ENCODE measurements around the gene CSNK1G2. TPM values are rescaled to one million over a fixed set of nuclear protein-coding genes. Genes with fewer than 3 reads are reported as not detected.

The CSNK1G2 gene
- total RNA-seq, 1 donor from 2014 or later, result 77.6 TPM

DNA sequence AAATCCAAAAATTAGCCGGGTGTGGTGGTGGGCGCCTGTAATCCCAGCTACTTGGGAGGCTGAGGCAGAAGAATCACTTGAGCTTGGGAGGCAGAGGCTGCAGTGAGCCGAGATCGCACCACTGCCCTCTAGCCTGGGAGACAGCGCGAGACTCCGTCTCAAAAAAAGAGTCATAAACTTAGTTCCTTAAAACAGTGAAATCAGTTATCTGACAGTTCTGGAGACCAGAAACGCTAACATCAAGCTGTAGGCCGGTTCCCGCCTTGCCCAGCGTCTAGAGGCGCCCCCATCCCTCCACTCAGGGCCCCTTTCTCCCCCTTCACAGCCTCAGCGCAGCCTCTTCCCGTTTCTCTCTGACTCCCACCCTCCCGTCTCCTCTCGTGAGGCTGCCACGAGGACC, 23.8 kb upstream of the CSNK1G2 start:
- H3K4me1 ChIP-seq, result no peaks in the 10 kb centered on the region
- no peak for TF ChIP-seq POLR2AphosphoS5 (IDR thresholded peaks at IDR 0.05; ENCODE audit: insufficient read depth in 1 of 2, low read depth in 1 of 2)
- no peak for TF ChIP-seq POLR2A (IDR thresholded peaks at IDR 0.05)
- TF ChIP-seq, protein P1, sequence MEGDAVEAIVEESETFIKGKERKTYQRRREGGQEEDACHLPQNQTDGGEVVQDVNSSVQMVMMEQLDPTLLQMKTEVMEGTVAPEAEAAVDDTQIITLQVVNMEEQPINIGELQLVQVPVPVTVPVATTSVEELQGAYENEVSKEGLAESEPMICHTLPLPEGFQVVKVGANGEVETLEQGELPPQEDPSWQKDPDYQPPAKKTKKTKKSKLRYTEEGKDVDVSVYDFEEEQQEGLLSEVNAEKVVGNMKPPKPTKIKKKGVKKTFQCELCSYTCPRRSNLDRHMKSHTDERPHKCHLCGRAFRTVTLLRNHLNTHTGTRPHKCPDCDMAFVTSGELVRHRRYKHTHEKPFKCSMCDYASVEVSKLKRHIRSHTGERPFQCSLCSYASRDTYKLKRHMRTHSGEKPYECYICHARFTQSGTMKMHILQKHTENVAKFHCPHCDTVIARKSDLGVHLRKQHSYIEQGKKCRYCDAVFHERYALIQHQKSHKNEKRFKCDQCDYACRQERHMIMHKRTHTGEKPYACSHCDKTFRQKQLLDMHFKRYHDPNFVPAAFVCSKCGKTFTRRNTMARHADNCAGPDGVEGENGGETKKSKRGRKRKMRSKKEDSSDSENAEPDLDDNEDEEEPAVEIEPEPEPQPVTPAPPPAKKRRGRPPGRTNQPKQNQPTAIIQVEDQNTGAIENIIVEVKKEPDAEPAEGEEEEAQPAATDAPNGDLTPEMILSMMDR (IDR thresholded peaks at IDR 0.05), result no peak
- H3K27me3 ChIP-seq, result no peaks in the 10 kb centered on the region
- H3K27ac ChIP-seq, result no peak overlapping the region
- no peak overlapping the region for H3K4me3 ChIP-seq
- DNase-seq (ENCODE audit: extremely low spot score in 2 of 2), result no peak
- peaks cover 0 to 28% of the 10 kb centered on the region in 2 donors for H3K36me3 ChIP-seq
- intact Hi-C loops (cut with DNase I), result no loop called here
- H3K9me3 ChIP-seq, result no peaks in the 10 kb centered on the region

DNA sequence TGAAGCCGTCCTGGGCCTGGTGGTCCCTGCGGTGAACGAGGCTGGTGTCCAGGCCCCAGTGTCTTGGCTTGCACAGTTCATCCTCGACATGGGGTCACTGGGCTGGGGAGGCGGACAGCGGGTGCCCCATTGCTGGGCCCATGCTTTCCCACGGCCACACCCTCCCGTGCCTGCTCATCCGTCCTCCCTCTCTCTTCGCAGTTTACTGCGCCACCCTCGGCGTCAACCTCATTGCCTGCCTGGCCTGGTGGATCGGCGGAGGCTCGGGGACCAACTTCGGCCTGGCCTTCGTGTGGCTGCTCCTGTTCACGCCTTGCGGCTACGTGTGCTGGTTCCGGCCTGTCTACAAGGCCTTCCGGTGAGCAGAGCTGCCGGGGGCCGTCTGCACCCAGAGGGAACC, 23.0 kb upstream of the CSNK1G2 start:
- Histone ChIP-seq H3K4me3 (no peak overlapping the region), H3K27me3 (no peaks in the 10 kb centered on the region), H3K9me3 (no peaks in the 10 kb centered on the region), H3K36me3 (peaks cover 0 to 28% of the 10 kb centered on the region in 2 donors), H3K27ac (no peak overlapping the region), H3K4me1 (no peaks in the 10 kb centered on the region)
- intact Hi-C loops (cut with DNase I), result no loop called here
- TF ChIP-seq POLR2A (IDR thresholded peaks at IDR 0.05) (no peak), POLR2AphosphoS5 (IDR thresholded peaks at IDR 0.05; ENCODE audit: insufficient read depth in 1 of 2, low read depth in 1 of 2) (no peak)
- TF ChIP-seq, protein P1 (IDR thresholded peaks at IDR 0.05), result no peak
- DNase-seq (ENCODE audit: extremely low spot score in 2 of 2), result no peak

DNA sequence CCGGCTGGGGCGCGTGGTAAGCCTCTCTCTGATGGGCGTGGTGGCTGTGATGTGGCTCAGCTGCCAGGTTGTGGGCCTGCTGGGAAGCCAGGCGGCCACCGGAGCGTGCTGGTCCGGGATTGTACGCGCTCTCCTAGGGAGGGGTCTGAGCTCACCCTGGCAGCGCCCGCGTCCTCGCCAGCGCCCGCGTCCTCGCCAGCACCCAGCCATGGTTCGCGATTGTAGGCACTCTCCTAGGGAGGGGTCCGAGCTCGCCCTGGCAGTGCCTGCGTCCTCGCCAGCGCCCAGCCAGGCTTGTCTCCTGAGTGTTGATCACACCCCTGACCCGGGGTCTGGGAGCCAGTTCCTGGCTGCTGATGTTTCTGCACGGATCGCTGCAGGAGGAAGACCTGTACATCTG, 22.0 kb upstream of the CSNK1G2 start:
- peaks cover 0 to 29% of the 10 kb centered on the region in 2 donors for H3K36me3 ChIP-seq
- H3K27ac ChIP-seq, result no peak overlapping the region
- TF ChIP-seq, protein P1 (IDR thresholded peaks at IDR 0.05), result no peak
- H3K9me3 ChIP-seq, result no peaks in the 10 kb centered on the region
- H3K27me3 ChIP-seq, result no peaks in the 10 kb centered on the region
- intact Hi-C loops (cut with DNase I), result no loop called here
- no peaks in the 10 kb centered on the region for H3K4me1 ChIP-seq
- no peak overlapping the region for H3K4me3 ChIP-seq
- DNase-seq (ENCODE audit: extremely low spot score in 2 of 2), result no peak

DNA sequence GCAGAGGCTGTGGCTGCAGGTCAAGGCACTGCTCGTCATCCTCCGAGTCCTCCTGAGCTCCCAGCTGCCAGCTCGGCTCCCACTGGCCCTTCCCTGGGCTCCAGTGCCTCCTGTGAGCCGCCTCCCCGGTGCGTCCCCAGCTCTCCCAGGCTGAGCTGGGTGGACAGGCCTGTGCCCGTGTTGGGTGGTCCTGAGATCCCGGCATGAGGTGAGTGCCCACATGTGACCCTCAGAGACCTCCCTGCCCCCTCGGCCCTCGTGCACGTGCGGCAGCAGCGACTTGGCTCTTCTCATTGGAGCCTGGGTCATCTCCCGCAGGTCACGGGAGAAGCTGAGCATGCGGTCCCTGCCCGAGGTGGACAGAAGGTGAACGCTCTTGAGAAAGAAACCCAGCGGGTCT, 20.3 kb upstream of the CSNK1G2 start:
- Histone ChIP-seq H3K27ac (no peak overlapping the region), H3K36me3 (peaks cover 0 to 34% of the 10 kb centered on the region in 2 donors), H3K9me3 (no peaks in the 10 kb centered on the region), H3K4me1 (no peaks in the 10 kb centered on the region), H3K27me3 (no peaks in the 10 kb centered on the region), H3K4me3 (no peak overlapping the region)
- intact Hi-C loops (cut with DNase I), result no loop called here
- DNase-seq (ENCODE audit: extremely low spot score in 2 of 2), result no peak
- TF ChIP-seq POLR2AphosphoS5 (IDR thresholded peaks at IDR 0.05; ENCODE audit: insufficient read depth in 1 of 2, low read depth in 1 of 2) (no peak), POLR2A (IDR thresholded peaks at IDR 0.05) (no peak)
- TF ChIP-seq, protein P1 (IDR thresholded peaks at IDR 0.05), result no peak

DNA sequence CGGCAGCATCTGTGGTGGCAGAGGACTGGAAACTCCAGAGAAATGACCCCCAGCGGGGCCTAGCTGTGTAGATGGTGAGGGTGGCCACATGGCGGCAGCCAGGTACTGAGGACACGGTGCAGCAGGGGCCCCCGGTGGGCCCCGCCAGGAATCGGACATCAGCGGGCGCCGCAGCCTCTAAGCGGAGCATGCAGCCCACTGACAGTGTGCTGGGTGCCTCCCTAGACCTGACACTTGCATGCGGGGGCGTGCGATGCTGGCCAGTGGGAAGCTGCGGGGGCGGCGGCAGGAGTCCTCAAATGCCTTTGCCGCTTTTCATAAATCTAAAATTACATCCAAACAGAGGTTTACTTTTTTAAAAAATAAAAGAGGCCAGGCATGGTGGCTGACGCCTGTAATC, 19.6 kb upstream of the CSNK1G2 start:
- Histone ChIP-seq H3K9me3 (no peaks in the 10 kb centered on the region), H3K4me3 (no peak overlapping the region), H3K27ac (no peak overlapping the region), H3K4me1 (no peaks in the 10 kb centered on the region), H3K36me3 (peaks cover 0 to 34% of the 10 kb centered on the region in 2 donors), H3K27me3 (no peaks in the 10 kb centered on the region)
- TF ChIP-seq, protein P1 (IDR thresholded peaks at IDR 0.05), result no peak
- TF ChIP-seq POLR2AphosphoS5 (IDR thresholded peaks at IDR 0.05; ENCODE audit: insufficient read depth in 1 of 2, low read depth in 1 of 2) (no peak), POLR2A (IDR thresholded peaks at IDR 0.05) (no peak)
- DNase-seq (ENCODE audit: extremely low spot score in 2 of 2), result no peak
- intact Hi-C loops (cut with DNase I), result no loop called here

Measured in vagina (tissue), 2 donors.